ENCODE results near the gene TNFRSF8.

DNA sequence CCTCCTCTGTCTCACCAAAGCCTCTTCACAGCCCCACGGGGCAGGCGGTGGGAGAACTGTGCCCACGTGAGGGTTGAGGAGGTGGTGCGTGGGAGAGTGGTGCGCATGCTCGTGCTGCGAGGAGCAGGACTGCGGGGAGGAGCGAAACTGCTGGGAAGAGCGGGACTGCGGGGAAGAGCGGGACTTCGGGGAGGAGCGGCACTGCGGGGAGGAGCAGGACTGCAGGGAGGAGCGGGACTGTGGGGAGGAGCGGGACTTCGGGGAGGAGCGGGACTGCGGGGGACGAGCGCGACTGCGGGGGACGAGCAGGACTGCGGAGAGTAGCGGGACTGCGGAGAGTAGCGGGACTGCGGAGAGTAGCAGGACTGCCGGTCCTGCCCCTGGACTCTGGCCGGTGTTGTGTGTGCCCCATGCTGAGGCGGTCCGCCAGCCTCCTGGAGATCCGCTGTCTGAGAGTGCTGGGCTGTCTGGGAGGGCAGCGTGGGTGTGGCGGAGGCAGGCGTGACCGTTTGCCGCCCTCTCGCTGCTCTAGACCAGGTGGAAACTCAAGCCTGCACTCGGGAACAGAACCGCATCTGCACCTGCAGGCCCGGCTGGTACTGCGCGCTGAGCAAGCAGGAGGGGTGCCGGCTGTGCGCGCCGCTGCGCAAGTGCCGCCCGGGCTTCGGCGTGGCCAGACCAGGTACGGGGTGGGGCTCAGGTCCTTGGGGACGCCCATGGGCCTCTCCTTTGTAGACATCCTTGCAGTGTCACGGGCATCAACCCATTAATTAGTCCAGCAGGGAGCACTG is 128.3 kb downstream of the TNFRSF8 start:
- TF ChIP-seq, protein P1, sequence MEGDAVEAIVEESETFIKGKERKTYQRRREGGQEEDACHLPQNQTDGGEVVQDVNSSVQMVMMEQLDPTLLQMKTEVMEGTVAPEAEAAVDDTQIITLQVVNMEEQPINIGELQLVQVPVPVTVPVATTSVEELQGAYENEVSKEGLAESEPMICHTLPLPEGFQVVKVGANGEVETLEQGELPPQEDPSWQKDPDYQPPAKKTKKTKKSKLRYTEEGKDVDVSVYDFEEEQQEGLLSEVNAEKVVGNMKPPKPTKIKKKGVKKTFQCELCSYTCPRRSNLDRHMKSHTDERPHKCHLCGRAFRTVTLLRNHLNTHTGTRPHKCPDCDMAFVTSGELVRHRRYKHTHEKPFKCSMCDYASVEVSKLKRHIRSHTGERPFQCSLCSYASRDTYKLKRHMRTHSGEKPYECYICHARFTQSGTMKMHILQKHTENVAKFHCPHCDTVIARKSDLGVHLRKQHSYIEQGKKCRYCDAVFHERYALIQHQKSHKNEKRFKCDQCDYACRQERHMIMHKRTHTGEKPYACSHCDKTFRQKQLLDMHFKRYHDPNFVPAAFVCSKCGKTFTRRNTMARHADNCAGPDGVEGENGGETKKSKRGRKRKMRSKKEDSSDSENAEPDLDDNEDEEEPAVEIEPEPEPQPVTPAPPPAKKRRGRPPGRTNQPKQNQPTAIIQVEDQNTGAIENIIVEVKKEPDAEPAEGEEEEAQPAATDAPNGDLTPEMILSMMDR (IDR thresholded peaks at IDR 0.05), result no peak
- TF ChIP-seq POLR2A (IDR thresholded peaks at IDR 0.05), result no peak

Measured in esophagus squamous epithelium (tissue), 4 donors.